Spleen (tissue), 7 donors: ENCODE data around the gene ZNF507.

Source experiments
- CTCF ChIP-seq, 11 experiments: fragments of 200-600 bp in 7 of 11; fragments of 450-650 bp in 4 of 11; sonication (generic) in 4 of 11; IDR thresholded peaks in 8 of 11; conservative IDR thresholded peaks in 3 of 11; 1 replicate in 7 of 11; 2 replicates in 4 of 11; pipeline versions ENCODE4 v1.4.0 to v1.8.0; 2016 to 2021; ENCODE audit warnings: antibody characterized with exemption in 11 of 11, inconsistent platforms in 4 of 11, mild to moderate bottlenecking in 1 of 11
- POLR2A ChIP-seq, 3 donors: fragments of 450-650 bp; IDR thresholded peaks; one replicate each; pipeline ENCODE4 v1.5.1; 2017; ENCODE audit warnings: antibody characterized with exemption in 3 of 3, mild to moderate bottlenecking in 1 of 3
- donor health status: DM: no; HTN: no; CAD: no; lungs with moderate emphysema.
- donor health status: DM: no; HTN: no; CAD: no.
- donor health status: DM: no; HTN: no; CAD: no.

GRCh38 chr19:32357720-32358119, 12.3 kb downstream of the ZNF507 start:
- TF ChIP-seq POLR2A (IDR thresholded peaks at IDR 0.05) (no peak), CTCF (IDR thresholded peaks at IDR 0.05 in 8 of 11, conservative IDR thresholded peaks at IDR 0.05 in 3 of 11) (peak in 2 of 11 experiments; percentile 9 to 40)
